Hematopoietic multipotent progenitor cell treated with erythropoietin and hydrocortisone succinate and interleukin-3 and kit ligand, for 4 days (in vitro differentiated cells): Measurements from ENCODE around the gene DLG1.
"Not testable (repeated sequence)": the region's sequence is repeated elsewhere in the genome, so short reads cannot be mapped to it uniquely, and the experiment has no call there.

Source experiments
- DNase-seq: peaks from one replicate; pipeline ENCODE4 v3.0.0-alpha.2; 2015

The DLG1 gene

DNA sequence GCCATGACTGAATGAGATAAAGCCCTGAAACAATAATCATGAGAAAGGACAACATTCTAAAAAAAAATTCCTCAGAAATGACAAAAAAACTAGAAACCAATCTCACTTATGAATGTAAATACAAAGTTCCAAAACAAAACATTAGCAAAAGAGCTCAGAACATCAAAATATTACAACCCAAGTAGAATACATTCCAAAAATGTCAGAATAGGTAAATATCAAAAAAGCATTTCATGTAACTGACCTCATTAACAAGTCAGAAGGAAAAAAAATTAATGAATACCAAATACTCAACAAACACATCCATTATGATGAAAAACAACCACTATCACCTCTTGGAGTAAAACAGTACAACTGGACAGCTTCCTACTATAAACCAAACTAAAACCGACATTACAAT, 93.1 kb downstream of the DLG1 start:
- no peak for DNase-seq

- DNase-seq: no peak
Observed at GRCh38 chr3:197204736-197205135, 93.7 kb downstream of the DLG1 start.

- no peak for DNase-seq
Observed at GRCh38 chr3:197203714-197204146, 94.7 kb downstream of the DLG1 start.

- DNase-seq: no peak
Observed at GRCh38 chr3:197202694-197203093, 95.7 kb downstream of the DLG1 start.

- no peak for DNase-seq
Observed at GRCh38 chr3:197201791-197202452, 96.5 kb downstream of the DLG1 start.

GRCh38 chr3:197200856-197201255, 97.6 kb downstream of the DLG1 start:
- DNase-seq: peak; percentile 19

GRCh38 chr3:197197334-197197733, 101.1 kb downstream of the DLG1 start:
- DNase-seq: no peak

DNA sequence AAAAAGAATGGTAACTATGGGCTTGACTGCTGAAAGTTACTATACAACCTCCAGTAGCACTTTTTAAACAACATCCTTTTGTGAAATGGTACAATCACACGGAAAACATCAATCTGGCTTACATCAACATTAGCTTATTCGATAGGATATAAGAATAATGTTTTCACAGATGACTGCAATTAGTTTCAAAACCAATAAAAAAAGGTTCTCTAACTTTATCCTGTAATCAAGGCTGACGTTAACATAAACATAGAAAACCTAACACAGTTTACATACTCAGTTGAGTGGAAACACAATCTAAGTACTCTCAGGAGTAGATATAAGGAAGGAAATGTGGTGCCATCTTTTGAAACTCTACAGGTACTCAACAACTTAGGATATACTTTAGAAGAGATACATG, 102.2 kb downstream of the DLG1 start:
- no peak for DNase-seq

DNA sequence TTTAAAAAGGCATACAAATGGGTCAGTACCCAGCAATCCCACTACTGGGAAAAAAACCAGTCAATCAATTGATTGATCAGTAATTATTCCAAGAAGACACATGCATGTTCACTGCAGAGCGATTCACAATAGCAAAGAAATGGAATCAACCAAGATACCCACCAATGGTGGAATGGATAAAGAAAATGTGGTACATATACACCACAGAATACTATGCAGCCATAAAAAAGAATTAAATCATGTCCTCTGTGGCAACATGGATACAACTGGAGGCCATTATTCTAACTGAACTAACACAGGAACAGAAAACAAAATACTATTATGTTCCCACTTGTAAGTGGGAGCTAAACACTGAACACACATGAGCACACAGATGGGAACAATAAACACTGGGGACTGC, 103.1 kb downstream of the DLG1 start:
- DNase-seq: no peak

DNA sequence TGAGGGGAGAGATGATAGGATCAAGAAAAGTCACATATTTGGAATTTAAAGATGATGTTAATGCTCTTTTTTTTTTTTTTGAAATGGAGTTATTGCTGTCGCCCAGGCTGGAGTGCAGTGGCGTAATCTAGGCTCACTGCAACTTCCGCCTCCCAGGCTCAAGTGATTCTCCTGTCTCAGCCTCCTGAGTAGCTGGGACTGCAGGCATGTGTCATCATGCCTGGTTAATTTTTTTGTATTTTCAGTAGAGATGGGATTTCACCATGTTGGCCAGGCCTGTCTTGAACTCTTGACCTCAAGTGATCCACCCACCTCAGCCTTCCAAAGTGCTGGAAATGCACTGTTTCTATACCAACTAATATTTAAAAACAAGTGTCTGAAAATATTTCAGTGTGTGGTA, 104.7 kb downstream of the DLG1 start:
- not testable (repeated sequence) for DNase-seq

DNA sequence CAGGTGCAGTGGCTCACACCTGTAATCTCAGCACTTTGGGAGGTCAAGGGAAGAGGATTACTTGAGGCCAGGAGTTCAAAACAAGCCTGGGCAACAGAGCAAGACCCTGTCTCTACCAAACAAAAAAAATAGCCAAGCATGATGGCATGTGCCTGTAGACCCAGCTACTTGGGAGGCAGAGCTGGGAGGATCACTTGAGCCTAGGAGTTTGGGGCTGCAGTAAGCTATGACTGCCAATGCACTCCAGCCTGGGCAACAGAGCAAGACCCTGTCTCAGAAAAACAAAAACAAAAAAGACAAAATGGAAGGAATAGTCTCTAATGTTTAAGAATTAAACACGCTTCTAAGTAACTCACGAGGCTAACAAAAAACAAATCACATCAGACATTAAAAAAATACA, 106.5 kb downstream of the DLG1 start:
- no peak for DNase-seq

DNA sequence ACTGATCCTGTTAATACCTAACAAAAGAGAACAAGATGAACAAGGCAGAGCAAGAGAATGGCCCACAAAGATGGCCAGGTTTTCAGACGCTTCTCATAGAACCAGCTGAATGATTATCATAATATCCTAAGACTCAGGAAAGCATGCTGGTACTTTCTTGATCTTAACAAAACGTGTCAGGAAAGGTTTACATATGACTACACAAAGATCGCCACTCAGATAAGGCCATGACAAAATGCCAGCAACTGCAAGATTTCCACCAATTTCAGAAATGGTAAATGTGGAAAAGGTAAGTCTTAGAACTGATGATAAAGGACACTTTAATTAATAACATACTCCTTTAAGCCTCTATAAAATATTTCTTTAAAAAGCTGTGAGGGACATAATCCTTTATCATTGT, 108.8 kb downstream of the DLG1 start:
- peak; percentile 9 for DNase-seq

DNA sequence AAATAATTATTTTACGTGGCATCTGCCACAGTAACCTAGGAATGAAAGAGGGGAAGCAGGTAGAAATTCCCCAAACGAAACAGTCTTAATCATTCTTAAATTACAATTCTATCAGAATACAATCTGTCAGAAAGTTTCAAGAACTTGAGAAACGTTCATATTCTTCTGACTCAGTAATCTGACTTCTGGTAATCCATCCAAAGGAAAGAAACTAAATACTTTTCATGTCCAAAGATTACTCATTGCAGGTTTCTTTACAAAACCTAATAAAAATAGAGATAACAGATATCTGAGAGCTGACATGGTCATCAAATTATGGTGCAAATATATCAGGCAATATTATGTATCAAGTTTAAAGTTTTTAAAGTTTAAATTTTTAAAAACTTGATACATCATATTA, 109.4 kb downstream of the DLG1 start:
- no peak for DNase-seq

DNA sequence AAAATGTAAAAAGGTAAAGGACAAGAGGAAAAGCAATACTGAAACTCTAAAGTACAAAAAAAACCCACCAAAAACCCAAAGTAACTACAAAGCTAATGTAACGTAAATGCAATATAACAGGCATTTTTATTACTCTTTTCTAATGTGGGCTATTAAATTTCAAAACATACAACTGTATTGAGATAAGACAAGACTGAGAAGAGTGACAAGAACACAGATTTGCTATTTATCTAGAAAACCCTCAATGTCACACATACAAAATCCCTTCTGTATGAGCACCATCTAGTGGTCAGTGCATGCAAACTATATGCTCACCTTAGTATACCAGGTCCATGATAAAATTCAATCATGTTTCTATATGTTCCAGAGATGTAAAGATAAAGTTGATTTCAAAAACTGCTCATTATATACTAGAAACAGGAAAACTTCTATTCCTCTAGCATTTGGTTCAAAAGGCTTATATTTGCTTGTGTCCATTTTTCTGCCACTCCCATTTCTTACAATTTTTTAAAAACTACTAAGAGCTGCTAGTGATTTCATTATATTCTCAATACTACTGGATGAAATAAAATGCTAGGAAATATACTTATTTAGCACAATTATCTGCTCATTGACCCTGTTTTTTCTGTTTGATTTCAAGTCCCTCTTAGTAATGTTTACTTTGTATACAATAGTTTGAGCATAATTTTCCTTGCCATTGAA, 111.4 kb downstream of the DLG1 start:
- DNase-seq: peak; percentile 88

GRCh38 chr3:197183582-197183981, 114.8 kb downstream of the DLG1 start:
- DNase-seq: no peak

DNA sequence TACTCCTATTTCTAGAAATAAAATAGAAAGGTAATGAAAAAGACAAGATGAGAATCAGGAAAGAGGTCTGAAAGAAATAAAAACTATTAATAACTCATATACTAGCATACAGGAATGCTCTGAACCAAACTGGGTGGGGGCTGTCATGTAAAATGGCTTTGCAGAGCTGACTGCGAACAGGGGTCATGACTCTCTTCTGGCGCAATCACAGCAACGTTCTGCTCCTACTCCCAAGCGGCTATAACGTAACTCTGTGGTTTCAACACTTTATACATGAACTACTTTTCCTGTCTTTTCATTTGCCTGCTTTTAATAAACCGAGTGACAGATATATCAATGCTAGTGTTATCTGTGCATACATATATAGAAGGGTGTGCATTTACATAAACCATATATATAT, 116.7 kb downstream of the DLG1 start:
- DNase-seq: peak; percentile 35

- DNase-seq: no peak
Observed at GRCh38 chr3:197178998-197179397, 119.4 kb downstream of the DLG1 start.

DNA sequence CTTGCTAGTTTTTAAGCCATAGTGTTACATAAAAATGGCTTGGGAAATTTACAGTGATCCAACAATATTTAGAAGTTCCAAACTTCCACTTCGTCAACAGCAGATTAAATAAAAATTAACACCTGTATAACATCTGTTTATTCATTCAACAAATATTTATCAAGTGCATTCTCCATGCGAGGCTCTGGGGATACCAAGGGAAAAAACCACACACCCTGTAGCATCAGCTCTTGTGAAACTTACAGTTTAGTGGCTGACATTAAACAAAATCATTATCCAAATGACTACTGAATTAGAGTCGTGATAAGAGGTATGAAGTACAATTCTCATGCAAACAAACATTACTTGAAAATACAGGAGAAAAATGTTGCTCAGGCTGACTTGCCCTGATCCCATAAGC, 122.9 kb downstream of the DLG1 start:
- no peak for DNase-seq

GRCh38 chr3:197174927-197175326, 123.5 kb downstream of the DLG1 start:
- no peak for DNase-seq

- DNase-seq: no peak
Observed at GRCh38 chr3:197173620-197174019, 124.8 kb downstream of the DLG1 start.

GRCh38 chr3:197171481-197172067, 126.8 kb downstream of the DLG1 start:
- DNase-seq: peak; percentile 53

GRCh38 chr3:197169028-197169427, 129.4 kb downstream of the DLG1 start:
- DNase-seq: no peak

DNA sequence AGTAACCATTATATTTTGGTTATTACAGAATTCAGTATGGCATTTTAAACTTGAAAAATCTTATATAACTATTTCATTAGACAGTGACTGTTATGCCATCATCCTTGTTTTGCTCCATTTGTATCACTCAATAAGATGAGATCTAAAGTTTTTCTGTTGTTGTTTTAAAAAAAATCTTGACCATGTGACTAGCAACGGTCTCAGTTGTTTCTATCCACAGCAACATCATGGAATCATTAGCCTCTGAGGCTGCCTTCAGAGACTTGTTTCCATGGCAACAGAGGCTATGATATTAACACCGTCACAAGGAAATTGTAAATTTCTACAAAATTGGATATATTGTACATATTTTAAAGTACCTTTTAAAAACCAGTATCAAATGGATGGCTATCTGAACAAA, 129.8 kb downstream of the DLG1 start:
- DNase-seq: peak; percentile 33

DNA sequence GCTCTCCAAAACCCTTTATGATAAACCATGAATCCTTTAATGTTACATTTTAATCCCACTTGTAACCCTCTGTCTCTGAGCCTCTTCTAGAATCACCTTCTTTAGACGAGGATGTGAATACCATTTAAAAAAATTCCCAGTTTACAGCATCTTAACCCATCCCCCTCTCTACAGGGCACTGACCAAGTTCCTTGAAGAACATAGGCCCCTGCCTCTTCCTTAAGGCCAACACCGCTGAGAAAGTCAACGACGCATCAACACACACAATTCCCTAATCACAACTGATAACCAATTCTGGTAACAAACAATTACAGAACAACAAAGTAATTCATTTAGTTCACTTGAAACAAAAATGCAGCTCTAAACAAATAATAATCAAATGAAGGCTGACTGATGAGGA, 130.3 kb downstream of the DLG1 start:
- DNase-seq: no peak
